ENCODE data around the gene R3HDM2.
A peak's percentile ranks its signal among the peaks of the same experiment; 100 is the strongest.

DNA sequence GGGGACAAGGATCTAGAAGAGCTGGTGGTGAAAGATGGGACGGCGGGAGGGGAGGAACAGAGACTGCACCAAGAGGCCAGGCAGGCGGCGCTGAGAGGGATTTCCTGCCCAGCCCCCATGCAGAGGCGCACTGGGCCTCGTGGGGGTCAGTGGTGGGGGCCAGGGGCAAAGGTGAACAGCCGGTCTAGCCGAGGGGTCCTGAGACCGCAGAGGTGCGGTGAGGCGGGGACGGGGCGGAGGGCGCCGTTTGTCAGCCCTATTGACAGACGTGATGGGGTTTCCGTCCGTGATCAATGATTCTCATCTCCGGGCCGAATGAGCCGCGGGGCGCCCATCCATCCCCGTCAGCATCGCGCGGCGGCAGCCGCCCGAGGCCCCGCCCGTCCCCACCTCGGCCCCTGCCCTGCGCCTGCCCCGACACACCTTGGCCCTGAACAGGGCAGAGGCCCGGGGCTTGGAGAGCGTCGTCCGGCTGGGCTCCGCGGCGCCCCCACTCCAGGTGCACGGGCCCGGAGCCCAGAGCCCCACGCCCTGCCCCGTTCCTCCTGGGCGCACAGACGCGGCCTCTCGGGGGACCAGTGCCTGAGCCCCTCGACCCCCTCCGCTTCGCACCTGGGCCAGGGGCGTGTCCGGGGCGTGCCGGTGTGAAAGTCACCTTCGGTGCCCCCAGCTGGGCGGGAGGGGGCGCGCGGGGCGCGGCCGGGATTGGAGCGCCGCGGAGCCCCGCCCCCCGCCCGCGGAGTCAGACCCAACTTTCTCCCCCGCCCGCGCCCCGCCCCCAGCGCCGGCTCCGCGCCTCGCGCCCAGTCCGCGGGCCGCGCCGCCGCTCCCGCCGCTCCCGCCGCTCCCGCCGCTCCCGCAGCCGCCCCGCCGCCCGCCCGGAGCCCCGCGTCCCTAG lies 214.6 kb downstream of the R3HDM2 start, which contains the start of gene NXPH4:
- TF ChIP-seq, protein P1, sequence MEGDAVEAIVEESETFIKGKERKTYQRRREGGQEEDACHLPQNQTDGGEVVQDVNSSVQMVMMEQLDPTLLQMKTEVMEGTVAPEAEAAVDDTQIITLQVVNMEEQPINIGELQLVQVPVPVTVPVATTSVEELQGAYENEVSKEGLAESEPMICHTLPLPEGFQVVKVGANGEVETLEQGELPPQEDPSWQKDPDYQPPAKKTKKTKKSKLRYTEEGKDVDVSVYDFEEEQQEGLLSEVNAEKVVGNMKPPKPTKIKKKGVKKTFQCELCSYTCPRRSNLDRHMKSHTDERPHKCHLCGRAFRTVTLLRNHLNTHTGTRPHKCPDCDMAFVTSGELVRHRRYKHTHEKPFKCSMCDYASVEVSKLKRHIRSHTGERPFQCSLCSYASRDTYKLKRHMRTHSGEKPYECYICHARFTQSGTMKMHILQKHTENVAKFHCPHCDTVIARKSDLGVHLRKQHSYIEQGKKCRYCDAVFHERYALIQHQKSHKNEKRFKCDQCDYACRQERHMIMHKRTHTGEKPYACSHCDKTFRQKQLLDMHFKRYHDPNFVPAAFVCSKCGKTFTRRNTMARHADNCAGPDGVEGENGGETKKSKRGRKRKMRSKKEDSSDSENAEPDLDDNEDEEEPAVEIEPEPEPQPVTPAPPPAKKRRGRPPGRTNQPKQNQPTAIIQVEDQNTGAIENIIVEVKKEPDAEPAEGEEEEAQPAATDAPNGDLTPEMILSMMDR (conservative IDR thresholded peaks at IDR 0.05; ENCODE audit: low read length) = 0 out of 2 replicates have a peak, but pooled peaks have one; percentile 22
- TF ChIP-seq EZH2phosphoT487 (IDR thresholded peaks at IDR 0.05; ENCODE audit: borderline replicate concordance, low read depth, low read length) = no peak
